GM12892 (cell line): ENCODE data around the gene TTLL5.

Experiments
- POLR2A ChIP-seq: IDR thresholded peaks from 2 replicates; pipeline ENCODE4 v1.6.1; 2011; ENCODE audit warnings: low read depth, low read length, control low read depth
- POLR2AphosphoS5 ChIP-seq: IDR thresholded peaks from 2 replicates; pipeline ENCODE4 v1.6.1; 2011; ENCODE audit warnings: low read depth, low read length, control low read depth

DNA sequence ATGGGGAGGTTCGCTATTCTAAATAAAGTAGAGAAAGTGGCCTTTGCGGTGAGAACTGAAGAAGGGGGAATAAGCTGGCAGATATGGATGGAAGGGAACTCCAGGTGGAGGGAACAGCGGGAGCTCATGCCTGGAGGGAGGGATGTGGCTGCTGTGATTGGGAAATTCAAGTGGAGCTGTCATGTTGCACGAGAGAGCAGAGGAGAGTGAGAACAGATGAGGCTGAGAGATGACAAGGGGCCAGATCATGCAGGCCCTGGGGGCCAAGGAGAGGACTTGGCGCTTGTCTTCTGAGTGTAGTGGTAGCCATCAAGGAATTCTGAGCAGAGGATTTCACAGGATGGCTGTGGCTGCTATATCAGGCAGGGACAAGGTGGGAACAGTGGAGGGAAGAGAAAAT is 285.7 kb downstream of the TTLL5 start:
- TF ChIP-seq POLR2AphosphoS5 (no peak), POLR2A (no peak)
